ENCODE measurements around the gene APOA4. TPM values are rescaled to one million over a fixed set of nuclear protein-coding genes. Genes with fewer than 3 reads are reported as not detected.

Gene APOA4
- total RNA-seq, 4 donors from 2014 or later, result not detected

DNA sequence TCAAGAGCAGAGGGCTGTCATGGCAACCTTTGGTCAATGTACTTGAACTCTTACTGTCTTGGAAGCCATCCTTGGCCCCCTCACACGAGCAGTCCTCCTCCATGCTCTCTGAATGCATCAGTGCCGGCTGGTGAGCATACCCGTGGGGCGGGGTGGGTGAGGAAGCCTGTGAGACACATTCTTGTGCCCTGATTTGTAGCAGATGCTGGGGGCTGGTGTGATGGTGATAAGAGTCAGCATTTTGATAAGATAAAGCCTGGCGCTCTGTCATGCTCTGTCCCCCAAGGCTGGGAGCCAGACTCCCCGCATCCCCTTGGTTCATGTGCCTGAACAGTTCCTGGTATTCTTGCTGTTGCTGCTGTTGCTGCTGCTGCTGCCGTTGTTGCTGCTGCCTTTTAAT lies 34.8 kb upstream of the APOA4 start:
- TF ChIP-seq, protein P1, sequence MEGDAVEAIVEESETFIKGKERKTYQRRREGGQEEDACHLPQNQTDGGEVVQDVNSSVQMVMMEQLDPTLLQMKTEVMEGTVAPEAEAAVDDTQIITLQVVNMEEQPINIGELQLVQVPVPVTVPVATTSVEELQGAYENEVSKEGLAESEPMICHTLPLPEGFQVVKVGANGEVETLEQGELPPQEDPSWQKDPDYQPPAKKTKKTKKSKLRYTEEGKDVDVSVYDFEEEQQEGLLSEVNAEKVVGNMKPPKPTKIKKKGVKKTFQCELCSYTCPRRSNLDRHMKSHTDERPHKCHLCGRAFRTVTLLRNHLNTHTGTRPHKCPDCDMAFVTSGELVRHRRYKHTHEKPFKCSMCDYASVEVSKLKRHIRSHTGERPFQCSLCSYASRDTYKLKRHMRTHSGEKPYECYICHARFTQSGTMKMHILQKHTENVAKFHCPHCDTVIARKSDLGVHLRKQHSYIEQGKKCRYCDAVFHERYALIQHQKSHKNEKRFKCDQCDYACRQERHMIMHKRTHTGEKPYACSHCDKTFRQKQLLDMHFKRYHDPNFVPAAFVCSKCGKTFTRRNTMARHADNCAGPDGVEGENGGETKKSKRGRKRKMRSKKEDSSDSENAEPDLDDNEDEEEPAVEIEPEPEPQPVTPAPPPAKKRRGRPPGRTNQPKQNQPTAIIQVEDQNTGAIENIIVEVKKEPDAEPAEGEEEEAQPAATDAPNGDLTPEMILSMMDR (IDR thresholded peaks at IDR 0.05; ENCODE audit: low read depth), result no peak

DNA sequence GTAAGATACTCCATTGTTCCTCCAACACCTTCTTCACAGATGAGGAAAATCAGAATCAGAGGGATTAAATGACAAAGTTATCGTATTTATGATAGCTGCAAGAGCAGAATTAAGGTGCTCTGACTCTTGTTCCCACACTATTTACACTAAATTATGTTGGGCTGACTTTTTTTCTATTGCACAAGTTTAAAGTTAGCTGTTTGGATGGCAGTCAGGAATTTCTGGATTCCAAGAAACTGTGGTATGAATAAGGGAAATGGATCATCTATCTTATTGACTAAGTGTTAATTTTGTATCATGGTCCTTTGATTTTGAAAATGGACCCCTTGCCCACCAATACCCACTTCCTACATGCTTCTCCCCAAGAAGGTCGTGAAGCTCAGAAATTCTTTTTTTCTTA lies 34.2 kb upstream of the APOA4 start:
- TF ChIP-seq, protein P1 (IDR thresholded peaks at IDR 0.05; ENCODE audit: low read depth), result no peak

DNA sequence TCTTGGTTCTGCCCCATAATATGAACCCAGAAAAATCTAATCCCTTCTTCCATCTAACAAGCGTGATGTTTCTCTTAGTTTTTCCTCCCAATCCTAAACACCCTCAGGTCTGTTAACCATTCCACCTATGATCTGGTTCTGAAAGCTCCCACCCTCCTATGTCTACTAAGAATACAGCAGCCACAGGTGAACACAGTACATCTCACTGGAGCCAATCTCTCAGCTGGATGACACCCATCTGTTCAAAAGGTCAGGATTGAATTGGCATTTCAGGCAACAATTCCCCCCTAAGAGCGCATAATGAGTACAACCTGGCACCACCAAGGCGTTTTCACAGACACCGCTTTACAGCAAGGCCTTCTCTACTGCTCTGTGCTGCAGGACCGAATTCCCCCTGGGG lies 33.3 kb upstream of the APOA4 start:
- TF ChIP-seq, protein P1 (IDR thresholded peaks at IDR 0.05; ENCODE audit: low read depth), result no peak

DNA sequence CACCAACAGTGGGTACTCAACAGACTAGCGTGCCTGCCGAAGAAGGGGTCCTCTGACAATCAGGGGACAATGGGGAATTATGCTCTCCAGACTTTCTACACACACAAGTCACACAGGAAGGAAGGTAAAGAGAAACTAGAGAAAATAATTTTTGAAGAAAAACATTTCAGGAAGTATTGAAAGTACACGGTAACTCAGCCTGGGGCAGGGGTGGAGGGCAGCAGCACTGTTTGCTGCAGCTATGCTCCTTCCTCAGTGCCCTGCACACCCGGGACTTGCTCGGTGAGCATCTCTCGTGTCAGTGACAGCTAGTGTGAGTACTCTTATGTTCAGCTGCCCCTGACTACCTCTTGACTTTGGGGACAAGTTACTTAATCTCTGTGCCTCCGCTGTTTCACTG lies 32.3 kb upstream of the APOA4 start:
- TF ChIP-seq, protein P1 (IDR thresholded peaks at IDR 0.05; ENCODE audit: low read depth), result no peak

DNA sequence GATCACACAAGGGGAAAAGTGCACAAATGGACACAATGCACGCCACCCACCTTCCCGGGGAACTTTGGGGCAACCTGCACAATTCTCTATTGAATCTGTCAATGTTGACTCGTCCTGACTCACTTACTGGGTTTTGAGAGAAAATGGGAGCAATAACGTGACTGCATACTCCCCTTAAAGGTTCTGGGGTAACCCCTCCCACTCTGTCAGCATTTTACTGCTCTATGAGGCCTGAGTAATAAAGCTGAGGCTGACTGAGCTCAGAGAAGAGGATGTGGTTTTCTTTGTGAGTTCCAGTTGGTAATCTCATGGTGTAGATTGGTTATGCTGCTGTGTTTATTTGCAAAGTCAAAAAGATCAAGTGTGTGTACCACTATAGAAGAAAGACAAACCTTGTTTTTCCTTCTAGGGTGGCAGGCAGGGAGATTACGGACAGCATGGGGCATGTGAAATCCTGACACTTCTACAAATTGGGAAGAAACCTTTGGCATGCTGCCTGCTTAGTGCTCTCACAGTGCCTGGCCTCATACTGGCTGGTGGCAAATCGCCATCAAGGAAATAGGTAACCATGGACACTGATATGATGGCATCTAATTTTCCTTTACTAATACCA lies 30.5 kb upstream of the APOA4 start:
- TF ChIP-seq, protein P1 (IDR thresholded peaks at IDR 0.05; ENCODE audit: low read depth), result no peak

DNA sequence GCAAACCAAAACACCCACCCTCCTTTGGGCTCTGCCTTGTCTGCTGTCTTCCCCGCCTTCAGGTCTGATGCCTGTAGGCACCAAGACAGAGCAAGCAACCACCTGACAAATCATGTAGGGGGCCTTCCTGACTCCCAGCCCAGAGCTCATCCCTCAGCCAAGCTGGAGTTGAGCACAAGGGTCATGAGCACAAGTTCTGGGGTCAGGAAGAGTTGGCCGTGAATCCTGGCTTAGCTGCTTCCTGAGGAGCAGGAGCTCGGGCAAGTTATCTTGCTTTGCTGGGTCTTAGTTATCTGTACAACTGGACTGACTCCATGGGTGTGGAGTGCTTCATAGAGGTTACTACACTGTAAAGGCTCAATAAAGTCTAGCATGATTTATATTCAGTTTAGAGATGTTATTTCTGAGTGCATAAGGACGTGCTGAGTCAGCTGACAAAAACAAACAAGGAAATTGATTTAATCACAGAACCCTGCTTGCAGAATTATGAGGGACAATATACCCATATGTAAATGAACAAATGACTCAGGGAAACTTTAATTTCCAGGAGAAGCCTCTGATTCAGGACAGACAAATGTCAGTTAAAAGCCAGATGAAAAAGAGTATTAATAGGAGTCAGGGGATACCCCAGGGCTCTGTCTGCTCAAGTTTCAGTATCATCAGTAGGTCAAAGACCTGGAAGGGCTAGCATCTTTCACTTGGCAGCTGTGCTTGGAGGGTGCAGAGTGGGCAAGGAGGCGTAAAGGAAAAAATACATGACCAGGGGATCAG lies 29.3 kb upstream of the APOA4 start:
- TF ChIP-seq, protein P1 (IDR thresholded peaks at IDR 0.05; ENCODE audit: low read depth), result no peak

DNA sequence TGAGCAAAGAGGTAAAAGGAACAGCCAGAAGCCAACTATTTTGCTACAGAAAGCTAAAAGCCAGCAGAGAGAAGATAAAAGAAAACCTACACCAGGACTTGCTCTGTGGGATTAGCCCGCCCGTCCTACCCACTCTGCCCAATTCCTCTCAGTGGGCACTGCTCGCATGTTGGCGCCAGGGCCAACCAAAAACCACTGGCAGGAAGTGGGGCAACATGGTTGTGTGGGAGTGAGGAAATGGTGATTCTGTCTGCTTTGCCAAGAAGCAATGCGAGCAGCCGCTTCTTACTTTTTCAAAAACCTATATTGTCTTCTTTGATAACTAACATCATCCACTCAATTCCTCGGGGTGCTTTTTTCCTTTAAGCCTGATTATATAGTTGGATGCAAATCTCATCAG lies 28.5 kb upstream of the APOA4 start:
- TF ChIP-seq, protein P1 (IDR thresholded peaks at IDR 0.05; ENCODE audit: low read depth), result no peak

Data from subcutaneous adipose tissue (tissue), 4 donors.